Caki2 (cell line): ENCODE measurements around the gene TRAF3. TPM values are rescaled to one million over a fixed set of nuclear protein-coding genes. Genes with fewer than 3 reads are reported as not detected.

Source experiments
- DNase-seq: peaks from one replicate; pipeline ENCODE4 v3.0.0-alpha.2; 2015; ENCODE audit warnings: low read depth
- in situ Hi-C: cut with HindIII; loops from 2 replicates; pipeline ENCODE4 v1.10.0; 2016; ENCODE audit warnings: low sequenced_read_pairs, low pct_unique_long_range_greater_than_20kb, mixed read lengths
- total RNA-seq: library from RNA; depleted of rRNA; stranded (reverse); fragments of >200 nt; shearing (Covaris generic); gene quantifications from 2 replicates; pipeline ENCODE4 v1.2.3, GENCODE V29; 2014; ENCODE audit warnings: low replicate concordance

The TRAF3 gene
- total RNA-seq, 1 experiment from 2014 or later, result 13.2 TPM

DNA sequence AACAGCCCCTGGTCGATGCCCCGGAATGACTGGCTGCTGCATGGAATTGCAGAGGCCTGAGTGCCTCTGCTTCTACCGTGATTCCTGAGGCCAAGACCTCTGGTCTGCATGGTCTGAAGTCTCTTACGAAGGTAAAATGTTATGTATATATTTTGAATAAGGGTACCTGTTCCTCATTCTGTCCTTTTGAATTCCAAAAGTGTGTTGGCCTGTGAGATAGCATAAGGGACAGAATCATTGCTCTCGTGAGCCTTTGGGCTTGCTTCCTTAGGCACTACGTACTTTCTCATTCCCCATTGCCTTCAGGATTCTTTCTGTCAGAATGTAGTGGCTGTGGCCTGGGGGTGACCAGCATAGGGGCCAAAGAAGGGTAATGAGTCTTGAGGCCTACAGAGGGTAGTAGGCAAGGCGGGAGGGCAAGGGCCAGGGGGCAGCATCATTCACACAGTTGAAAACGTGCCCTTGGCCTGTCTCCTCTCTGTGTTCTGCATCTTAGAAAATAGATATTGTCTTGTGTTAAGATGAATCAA, 19.5 kb downstream of the TRAF3 start:
- DNase-seq, result no peak
- in situ Hi-C loops, result no loop called here

DNA sequence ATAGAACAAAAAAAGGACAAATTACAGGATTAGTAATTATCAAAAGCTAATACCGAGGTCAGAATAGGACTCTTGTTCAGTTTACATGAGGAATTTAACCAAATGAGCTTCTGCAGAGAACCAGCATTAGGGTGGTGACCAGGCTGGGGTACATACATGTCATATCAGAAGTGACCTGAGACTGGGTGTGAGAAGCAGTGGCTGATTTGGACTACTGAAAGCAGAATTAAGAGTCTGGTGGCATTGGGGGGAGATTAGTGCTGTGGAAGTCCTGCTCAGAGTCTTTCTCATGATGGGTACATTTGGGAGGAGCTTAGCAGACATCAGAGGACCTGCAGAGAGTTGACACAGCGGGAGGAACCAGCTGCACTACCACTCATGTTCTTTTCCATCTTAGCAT, 21.7 kb downstream of the TRAF3 start:
- in situ Hi-C loops, result no loop called here
- no peak for DNase-seq

GRCh38 chr14:102799684-102800562, 22.7 kb downstream of the TRAF3 start:
- DNase-seq, result peak; percentile 33

GRCh38 chr14:102802834-102803523, 25.7 kb downstream of the TRAF3 start:
- no peak for DNase-seq
- in situ Hi-C loops, result no loop called here

More at GRCh38 chr14:102799684-102800562, 22.7 kb downstream of the TRAF3 start:
- in situ Hi-C loops, result no loop called here

DNA sequence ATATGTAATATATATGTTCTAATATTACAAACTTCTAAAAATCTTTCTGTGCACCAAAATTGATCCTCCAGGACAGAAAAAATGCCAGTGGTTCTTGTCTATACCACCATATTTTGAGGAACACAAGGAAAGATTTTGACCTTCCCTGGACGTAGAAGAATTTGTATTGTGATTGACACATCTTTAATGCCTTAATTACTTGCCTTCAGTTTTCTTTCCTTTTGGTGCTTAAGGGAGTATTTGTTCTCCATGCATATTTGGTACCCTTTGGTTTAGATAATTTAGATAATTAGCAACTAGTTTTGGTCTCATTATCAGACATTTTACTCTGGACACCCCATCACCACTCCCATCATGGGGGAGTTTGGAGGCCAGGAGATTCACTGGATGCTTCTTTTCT, 27.6 kb downstream of the TRAF3 start:
- in situ Hi-C loops, result no loop called here
- no peak for DNase-seq

- in situ Hi-C loops, result no loop called here
- peak; percentile 46 for DNase-seq
These were observed 28.2 kb downstream of the TRAF3 start for GRCh38 chr14:102805371-102805891.

- no peak for DNase-seq
- in situ Hi-C loops, result no loop called here
These were observed 28.7 kb downstream of the TRAF3 start for GRCh38 chr14:102805941-102806340.

- in situ Hi-C loops, result no loop called here
- DNase-seq, result no peak
These were observed 29.2 kb downstream of the TRAF3 start for GRCh38 chr14:102806447-102806846.

- no peak for DNase-seq
- in situ Hi-C loops, result no loop called here
These were observed 29.8 kb downstream of the TRAF3 start for GRCh38 chr14:102807013-102807406.

DNA sequence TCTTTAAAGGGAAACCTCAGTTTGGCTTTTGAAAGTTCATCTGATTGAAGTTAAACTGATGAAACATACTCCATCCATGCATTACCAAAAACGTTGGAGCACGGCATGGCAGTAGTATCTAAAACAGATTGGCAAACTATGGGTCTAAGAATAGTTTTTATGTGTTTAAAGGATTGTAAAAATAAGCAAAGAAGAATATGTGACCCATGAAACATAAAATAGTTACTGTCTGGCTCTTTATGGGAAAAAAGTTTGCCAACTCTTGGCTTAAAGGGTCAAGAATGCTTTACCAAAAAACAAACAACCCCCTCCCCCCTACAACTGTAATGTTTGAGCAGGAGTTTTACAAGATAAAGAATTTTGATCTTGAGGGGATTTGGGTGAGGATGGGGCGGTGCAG, 32.6 kb downstream of the TRAF3 start:
- DNase-seq, result no peak
- in situ Hi-C loops, result no loop called here

DNA sequence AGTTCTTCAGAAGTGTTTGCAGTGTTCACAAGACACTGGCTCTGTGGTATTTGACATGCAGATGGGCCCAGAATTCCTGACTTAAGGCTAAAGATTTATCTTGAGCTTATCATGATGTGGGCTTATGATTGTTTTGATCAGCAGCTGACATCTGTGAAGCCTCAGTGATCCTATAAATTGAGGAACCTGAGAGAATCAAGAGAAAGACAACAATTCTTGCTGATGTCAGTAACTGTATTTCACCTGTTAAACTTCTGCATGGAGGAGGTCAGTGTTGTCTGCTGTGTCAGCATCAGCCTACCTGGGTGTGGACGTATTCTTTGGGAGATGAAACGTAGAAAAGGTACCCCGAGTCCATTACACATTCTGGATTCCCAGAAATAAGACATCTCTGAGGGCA, 33.3 kb downstream of the TRAF3 start:
- no peak for DNase-seq
- in situ Hi-C loops, result no loop called here

GRCh38 chr14:102811254-102811963, 34.2 kb downstream of the TRAF3 start:
- in situ Hi-C loops, result no loop called here
- DNase-seq, result no peak

GRCh38 chr14:102811971-102812370, 34.7 kb downstream of the TRAF3 start:
- in situ Hi-C loops, result no loop called here
- DNase-seq, result no peak

DNA sequence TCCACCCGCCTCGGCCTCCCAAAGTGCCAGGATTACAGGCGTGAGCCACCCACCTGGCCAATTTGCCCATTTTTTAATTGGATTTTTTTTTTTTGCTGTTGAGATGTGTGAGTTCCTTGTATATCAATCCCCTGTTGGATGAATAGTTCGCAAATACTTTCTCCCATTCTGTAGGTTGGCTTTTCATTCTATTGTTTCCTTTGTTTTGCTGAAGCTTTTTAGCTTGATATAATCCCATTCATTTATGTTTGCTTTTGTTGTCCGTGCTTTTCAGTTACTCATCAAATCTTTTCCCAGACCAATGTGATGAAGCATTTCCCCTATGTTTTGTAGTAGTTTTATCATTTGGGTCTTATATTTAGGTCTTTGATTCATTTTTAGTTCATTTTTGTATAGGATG, 36.4 kb downstream of the TRAF3 start:
- no peak for DNase-seq
- in situ Hi-C loops, result no loop called here

- no peak for DNase-seq
- in situ Hi-C loops, result no loop called here
These were observed 40.1 kb downstream of the TRAF3 start for GRCh38 chr14:102817318-102817717.

DNA sequence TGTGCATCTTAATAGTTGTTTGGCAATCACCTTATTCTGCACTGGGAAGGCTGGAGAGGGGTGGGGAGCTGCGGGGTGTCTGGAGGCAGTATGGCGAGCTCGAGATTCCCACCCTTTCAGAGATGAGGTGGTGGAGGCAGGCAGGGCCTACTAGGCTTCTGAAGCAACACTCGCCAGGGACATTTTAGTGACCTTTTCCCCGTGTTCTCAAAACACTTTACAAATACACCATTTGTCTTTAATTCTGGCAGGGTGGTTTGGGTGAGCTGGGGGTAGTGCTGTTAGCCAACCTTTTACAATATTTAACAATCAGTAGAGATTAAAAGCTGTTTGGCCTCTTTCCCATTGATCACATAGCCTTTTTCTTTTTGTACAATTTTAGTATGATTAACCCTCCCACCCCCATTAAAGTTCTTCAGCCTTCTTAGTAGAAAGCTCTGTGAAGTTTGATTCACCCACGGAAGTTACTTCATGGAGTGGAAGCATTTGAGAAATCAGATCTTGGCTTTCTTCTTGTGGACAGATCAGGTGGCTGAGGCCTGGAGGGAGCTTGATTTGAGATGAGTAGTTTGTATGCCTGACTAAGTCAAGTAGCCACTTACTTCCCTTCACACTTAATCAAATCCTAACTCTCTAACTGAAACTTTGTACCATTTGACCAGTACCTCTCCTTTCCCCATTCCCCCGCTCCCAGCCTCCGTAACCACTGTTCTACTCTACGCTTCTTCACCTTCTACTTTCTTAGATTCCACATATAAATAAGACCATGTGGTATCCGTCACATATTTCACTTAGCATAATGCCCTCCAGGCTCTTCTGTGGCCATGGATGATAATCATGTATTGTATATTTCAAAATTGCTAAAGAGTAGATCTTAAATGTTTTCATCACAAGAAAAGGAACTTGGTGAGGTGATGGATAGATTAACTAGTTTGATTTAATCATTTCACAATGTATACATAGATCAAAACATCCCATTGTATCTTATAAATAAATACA, 41.0 kb downstream of the TRAF3 start:
- in situ Hi-C loops, result no loop called here
- no peak for DNase-seq

DNA sequence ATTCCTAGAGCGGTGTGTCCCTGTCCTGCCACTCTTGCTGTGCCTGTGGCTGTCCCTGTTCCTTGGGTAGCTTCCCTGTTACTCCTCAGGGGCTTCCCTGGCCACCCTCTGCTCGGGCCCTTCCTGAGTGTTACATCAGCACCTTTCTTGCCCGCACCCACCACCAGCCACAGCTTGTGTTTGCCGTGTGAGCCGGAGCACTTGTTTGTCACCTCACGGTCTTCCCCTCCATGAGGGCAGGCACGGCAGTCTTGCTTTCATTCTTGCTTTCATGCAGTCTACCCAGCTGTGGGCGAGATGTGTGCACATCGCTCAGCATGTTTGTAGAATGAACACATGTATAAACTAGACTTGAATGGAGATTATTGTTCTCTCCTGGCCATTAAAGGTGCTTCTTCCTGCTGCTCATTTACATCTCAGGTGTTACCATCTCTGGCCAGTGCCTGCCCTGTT, 42.0 kb downstream of the TRAF3 start:
- no peak for DNase-seq
- in situ Hi-C loops, result no loop called here
